Hepatocyte (in vitro differentiated cells): ENCODE measurements around the gene MT4. TPM values are rescaled to one million over a fixed set of nuclear protein-coding genes. Genes with fewer than 3 reads are reported as not detected.

Source experiments
- DNase-seq: peaks from one replicate; pipeline ENCODE4 v3.0.0-alpha.2; 2016; ENCODE audit warnings: low spot score
- H2AFZ ChIP-seq: fragments of 200-600 bp; sonication (generic); 2 replicates; pipeline ENCODE4 v1.6.0; 2016; ENCODE audit warnings: antibody characterized with exemption, mild to moderate bottlenecking
- H3K27ac ChIP-seq: fragments of 200-600 bp; sonication (generic); 2 replicates; pipeline ENCODE4 v1.5.1; 2016; ENCODE audit warnings: mild to moderate bottlenecking
- H3K27me3 ChIP-seq: fragments of 200-600 bp; sonication (generic); 2 replicates; pipeline ENCODE4 v1.6.1; 2016
- H3K36me3 ChIP-seq: fragments of 200-600 bp; sonication (generic); replicated peaks from 2 replicates; pipeline ENCODE4 v1.5.1; 2016; ENCODE audit warnings: low read depth; ENCODE audit not compliant: insufficient read depth
- H3K4me1 ChIP-seq: fragments of 200-600 bp; sonication (generic); 2 replicates; pipeline ENCODE4 v1.5.1; 2016; ENCODE audit warnings: mild to moderate bottlenecking, moderate library complexity; ENCODE audit not compliant: insufficient read depth
- H3K4me2 ChIP-seq: fragments of 200-600 bp; sonication (generic); 2 replicates; pipeline ENCODE4 v1.6.0; 2016
- H3K4me3 ChIP-seq: fragments of 200-600 bp; sonication (generic); 2 replicates; pipeline ENCODE4 v1.5.1; 2016; ENCODE audit warnings: mild to moderate bottlenecking
- H3K79me2 ChIP-seq: fragments of 200-600 bp; sonication (generic); 2 replicates; pipeline ENCODE4 v1.6.0; 2017; ENCODE audit warnings: mild to moderate bottlenecking
- H3K9me2 ChIP-seq: fragments of 200-600 bp; sonication (generic); replicated peaks from 2 replicates; pipeline ENCODE4 v1.6.0; 2017; ENCODE audit warnings: mild to moderate bottlenecking; ENCODE audit not compliant: insufficient read depth
- H3K9me3 ChIP-seq: fragments of 200-600 bp; sonication (generic); 2 replicates; pipeline ENCODE4 v1.5.1; 2016; ENCODE audit warnings: low read depth, mild to moderate bottlenecking
- H4K20me1 ChIP-seq: fragments of 200-600 bp; sonication (generic); 2 replicates; pipeline ENCODE4 v1.6.0; 2016; ENCODE audit warnings: mild to moderate bottlenecking; ENCODE audit not compliant: insufficient read depth, poor library complexity, severe bottlenecking
- CTCF ChIP-seq: fragments of 200-600 bp; sonication (generic); IDR thresholded peaks from 2 replicates; pipeline ENCODE4 v1.5.1; 2016; ENCODE audit warnings: antibody characterized with exemption, mild to moderate bottlenecking; ENCODE audit not compliant: poor library complexity
- EZH2 ChIP-seq: fragments of 200-600 bp; sonication (generic); IDR thresholded peaks from 2 replicates; pipeline ENCODE4 v1.6.1; 2016; ENCODE audit warnings: antibody characterized with exemption, mild to moderate bottlenecking, borderline replicate concordance
- EZH2phosphoT487 ChIP-seq: fragments of 200-600 bp; sonication (generic); IDR thresholded peaks from one replicate; pipeline ENCODE4 v1.6.1; 2018; ENCODE audit warnings: antibody characterized with exemption, mild to moderate bottlenecking, low read depth, moderate library complexity; ENCODE audit not compliant: unreplicated experiment, severe bottlenecking
- WGBS: methylation state at CpG from one replicate; pipeline ENCODE4 v1.1.6; 2016; ENCODE audit warnings: low lambda C conversion rate; ENCODE audit errors: missing lambda C conversion rate; 5-methylcytosine and 5-hydroxymethylcytosine counted together
- polyA plus RNA-seq: library from polyadenylated mRNA; unstranded; fragments of >200 nt; fragmentation: Nextera tagmentation; extraction: Ambion mirVana; gene quantifications from 2 replicates; pipeline ENCODE4 v1.2.1, GENCODE V29; 2016
- total RNA-seq: library from RNA; depleted of rRNA; stranded (reverse); fragments of >200 nt; gene quantifications from 2 replicates; pipeline ENCODE4 v1.2.3, GENCODE V29; 2014

Gene MT4
- total and polyA plus RNA-seq, 2 experiments from 2014 or later, result not detected

GRCh38 chr16:56561126-56561525 lies 3.7 kb upstream of the MT4 start:
- peaks cover 2% of the 10 kb centered on the region for H3K27me3 ChIP-seq
- no peak overlapping the region for H3K27ac ChIP-seq
- H3K4me2 ChIP-seq, result no peak overlapping the region

GRCh38 chr16:56569971-56570370 lies 5.1 kb downstream of the MT4 start:
- no peaks in the 10 kb centered on the region for H3K9me2 ChIP-seq
- H3K4me2 ChIP-seq, result no peak overlapping the region
- peaks cover 3% of the 10 kb centered on the region for H3K27me3 ChIP-seq
- no peak overlapping the region for H3K27ac ChIP-seq
- no peaks in the 10 kb centered on the region for H3K9me3 ChIP-seq
- no peaks in the 10 kb centered on the region for H3K36me3 ChIP-seq
- no peaks in the 10 kb centered on the region for H3K79me2 ChIP-seq
- no peaks in the 10 kb centered on the region for H4K20me1 ChIP-seq
- TF ChIP-seq EZH2 (no peak), CTCF (no peak), EZH2phosphoT487 (no peak)
- 86% methylated on average over 1 of the region's 1 CpG for WGBS
- no peaks in the 10 kb centered on the region for H3K4me1 ChIP-seq
- H3K4me3 ChIP-seq, result no peak overlapping the region
- DNase-seq, result no peak
- no peak overlapping the region for H2AFZ ChIP-seq

More at GRCh38 chr16:56561126-56561525, 3.7 kb upstream of the MT4 start:
- DNase-seq, result no peak
- WGBS, result 79% methylated on average over 1 of the region's 1 CpG
- Histone ChIP-seq H3K36me3 (no peaks in the 10 kb centered on the region), H3K4me1 (no peaks in the 10 kb centered on the region), H3K4me3 (no peak overlapping the region), H3K79me2 (no peaks in the 10 kb centered on the region), H2AFZ (no peak overlapping the region), H4K20me1 (no peaks in the 10 kb centered on the region), H3K9me3 (no peaks in the 10 kb centered on the region), H3K9me2 (no peaks in the 10 kb centered on the region)
- TF ChIP-seq CTCF (no peak), EZH2phosphoT487 (no peak), EZH2 (no peak)

- no peaks in the 10 kb centered on the region for H3K79me2 ChIP-seq
- H3K9me3 ChIP-seq, result no peaks in the 10 kb centered on the region
- no peak overlapping the region for H3K4me2 ChIP-seq
- H3K9me2 ChIP-seq, result no peaks in the 10 kb centered on the region
- H3K36me3 ChIP-seq, result no peaks in the 10 kb centered on the region
- DNase-seq, result no peak
- H3K27ac ChIP-seq, result no peak overlapping the region
- no peaks in the 10 kb centered on the region for H3K4me1 ChIP-seq
- H3K27me3 ChIP-seq, result peaks cover 3% of the 10 kb centered on the region
- 74% methylated on average over 11 of the region's 11 CpGs for WGBS
- no peak overlapping the region for H3K4me3 ChIP-seq
- no peak overlapping the region for H2AFZ ChIP-seq
- H4K20me1 ChIP-seq, result no peaks in the 10 kb centered on the region
- no peak for TF ChIP-seq EZH2
- no peak for TF ChIP-seq EZH2phosphoT487
- no peak for TF ChIP-seq CTCF
Observed at GRCh38 chr16:56571525-56571924, 6.7 kb downstream of the MT4 start.

- Histone ChIP-seq H3K9me3 (no peaks in the 10 kb centered on the region), H2AFZ (no peak overlapping the region), H3K4me1 (no peaks in the 10 kb centered on the region), H3K4me2 (no peak overlapping the region), H4K20me1 (no peaks in the 10 kb centered on the region), H3K79me2 (no peaks in the 10 kb centered on the region), H3K9me2 (no peaks in the 10 kb centered on the region), H3K27ac (no peak overlapping the region), H3K36me3 (no peaks in the 10 kb centered on the region), H3K4me3 (no peak overlapping the region), H3K27me3 (no peaks in the 10 kb centered on the region)
- no peak for DNase-seq
- WGBS, result 53% methylated on average over 1 of the region's 1 CpG
- TF ChIP-seq EZH2phosphoT487, result no peak
- no peak for TF ChIP-seq CTCF
- no peak for TF ChIP-seq EZH2
Observed at GRCh38 chr16:56574625-56575024, 9.8 kb downstream of the MT4 start.
